Activated T-cell treated with anti-CD3 and anti-CD28 coated beads for 24 hours (primary cell): ENCODE results near the gene GRK1.

Experiments used
- DNase-seq: peaks from one replicate; pipeline ENCODE4 v3.0.0-alpha.2; 2020; ENCODE audit warnings: low read depth

GRK1 gene

GRCh38 chr13:113729187-113730019 lies 62.4 kb downstream of the GRK1 start:
- DNase-seq = no peak

GRCh38 chr13:113730258-113730691 lies 63.3 kb downstream of the GRK1 start:
- DNase-seq = no peak

- DNase-seq = no peak
These were observed 63.8 kb downstream of the GRK1 start for GRCh38 chr13:113730831-113731191.

GRCh38 chr13:113731192-113732175 lies 64.5 kb downstream of the GRK1 start:
- DNase-seq = no peak

GRCh38 chr13:113732176-113732960 lies 65.3 kb downstream of the GRK1 start:
- no peak for DNase-seq

GRCh38 chr13:113732961-113733950 lies 66.2 kb downstream of the GRK1 start:
- DNase-seq = no peak

- DNase-seq = no peak
These were observed 67.2 kb downstream of the GRK1 start for GRCh38 chr13:113734099-113734825.

GRCh38 chr13:113734826-113735125 lies 67.8 kb downstream of the GRK1 start:
- DNase-seq = no peak

GRCh38 chr13:113735194-113735593 lies 68.2 kb downstream of the GRK1 start:
- no peak for DNase-seq

- no peak for DNase-seq
These were observed 68.7 kb downstream of the GRK1 start for GRCh38 chr13:113735750-113736149.

- no peak for DNase-seq
These were observed 69.3 kb downstream of the GRK1 start for GRCh38 chr13:113736258-113736731.

GRCh38 chr13:113737803-113738202 lies 70.8 kb downstream of the GRK1 start:
- no peak for DNase-seq

- no peak for DNase-seq
These were observed 72.7 kb downstream of the GRK1 start for GRCh38 chr13:113739527-113740285.

GRCh38 chr13:113740286-113740556 lies 73.2 kb downstream of the GRK1 start:
- DNase-seq = no peak

GRCh38 chr13:113740661-113741060 lies 73.6 kb downstream of the GRK1 start:
- DNase-seq = no peak

- DNase-seq = no peak
These were observed 74.2 kb downstream of the GRK1 start for GRCh38 chr13:113741191-113741668.

- DNase-seq = no peak
These were observed 75.0 kb downstream of the GRK1 start for GRCh38 chr13:113742000-113742441.

GRCh38 chr13:113742445-113743120 lies 75.6 kb downstream of the GRK1 start:
- no peak for DNase-seq
